Gastroesophageal sphincter (tissue), 4 donors: Measurements from ENCODE around the gene ADAMTS12. TPM values are rescaled to one million over a fixed set of nuclear protein-coding genes. Genes with fewer than 3 reads are reported as not detected.

Experiments used
- ATAC-seq: fragments of 150-250 bp; one replicate; pipeline ENCODE4 v1.9.1; 2016; ENCODE audit warnings: mild to moderate bottlenecking, moderate library complexity
- H3K27ac ChIP-seq, 4 donors: fragments of 200-600 bp; sonication (generic) in 3 of 4; 1 replicate in 3 of 4; 2 replicates in 1 of 4; pipeline ENCODE4 v1.5.1; 2016 to 2019
- H3K27me3 ChIP-seq: fragments of 200-600 bp; sonication (generic); one replicate; pipeline ENCODE4 v1.5.1; 2019
- H3K36me3 ChIP-seq, 2 donors: fragments of 200-600 bp; sonication (generic); one replicate each; pipeline ENCODE4 v1.5.1; 2019; ENCODE audit warnings: control low read depth in 1 of 2
- H3K4me1 ChIP-seq, 3 donors: fragments of 200-600 bp; sonication (generic); 1 replicate in 2 of 3; 2 replicates in 1 of 3; pipeline ENCODE4 v1.5.1; 2016 to 2019; ENCODE audit warnings: control low read depth in 2 of 3
- H3K4me3 ChIP-seq, 2 donors: fragments of 200-600 bp; sonication (generic); one replicate each; pipeline ENCODE4 v1.5.1; 2019; ENCODE audit warnings: mild to moderate bottlenecking in 1 of 2, moderate library complexity in 1 of 2
- H3K9me3 ChIP-seq, 3 donors: fragments of 200-600 bp; sonication (generic); one replicate each; pipeline ENCODE4 v1.5.1; 2017 to 2019; ENCODE audit warnings: control low read depth in 2 of 3
- EP300 ChIP-seq: sonication (generic); formaldehyde crosslinking; IDR thresholded peaks from one replicate; pipeline ENCODE4 v1.6.1; 2017; ENCODE audit warnings: antibody characterized with exemption, mild to moderate bottlenecking
- POLR2A ChIP-seq, 2 donors: fragments of 450-650 bp; IDR thresholded peaks; one replicate each; pipeline ENCODE4 v1.6.1; 2017; ENCODE audit warnings: antibody characterized with exemption in 2 of 2, mild to moderate bottlenecking in 2 of 2, moderate library complexity in 1 of 2
- POLR2AphosphoS5 ChIP-seq: sonication (generic); formaldehyde crosslinking; IDR thresholded peaks from one replicate; pipeline ENCODE4 v1.6.1; 2017; ENCODE audit warnings: antibody characterized with exemption
- WGBS, 2 donors: methylation state at CpG; one replicate each; pipeline ENCODE4 v1.1.5; 2018; ENCODE audit warnings: low coverage in 1 of 2; 5-methylcytosine and 5-hydroxymethylcytosine counted together
- total RNA-seq, 4 donors: library from RNA; depleted of rRNA; stranded (reverse); fragments of >200 nt; gene quantifications; one replicate each; pipeline ENCODE4 v1.1.0, GENCODE V29; 2016
- TF ChIP-seq, protein P1 (sequence below), 4 experiments: fragments of 200-600 bp in 2 of 4; fragments of 450-650 bp in 2 of 4; sonication (generic) in 1 of 4; IDR thresholded peaks; one replicate each; pipeline ENCODE4 v1.5.1; 2017 to 2019; ENCODE audit warnings: antibody characterized with exemption in 4 of 4, mild to moderate bottlenecking in 2 of 4, moderate library complexity in 2 of 4

The ADAMTS12 gene
- total RNA-seq, 4 donors from 2014 or later: 2.6 to 6.5 (median 5.2) TPM

DNA sequence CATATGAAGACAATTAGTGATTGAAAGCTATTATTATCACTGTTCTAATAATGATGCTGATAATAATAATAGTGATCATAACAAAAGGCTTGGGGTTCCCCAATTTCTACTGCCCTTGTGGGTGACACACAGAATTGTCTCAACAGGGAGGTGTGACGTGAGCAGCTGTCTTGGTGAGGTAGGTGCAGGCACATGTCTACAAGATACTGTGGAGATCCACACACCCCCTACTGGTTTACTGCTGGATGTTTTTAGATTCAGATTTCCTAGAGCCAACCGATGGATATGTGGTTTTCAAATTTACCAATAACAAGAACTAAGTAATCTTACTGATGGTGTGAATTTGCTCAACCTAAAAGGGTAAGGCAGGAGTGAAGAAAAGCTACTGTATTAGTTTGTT is 312.0 kb downstream of the ADAMTS12 start:
- Histone ChIP-seq H3K9me3 (no peaks in the 10 kb centered on the region), H3K36me3 (peaks cover 0 to 9% of the 10 kb centered on the region in 2 donors), H3K4me3 (no peak overlapping the region), H3K27me3 (no peaks in the 10 kb centered on the region), H3K4me1 (no peaks in the 10 kb centered on the region), H3K27ac (no peak overlapping the region)
- no peak for TF ChIP-seq POLR2A (IDR thresholded peaks at IDR 0.05)
- no peak for TF ChIP-seq POLR2AphosphoS5
- TF ChIP-seq, protein P1, sequence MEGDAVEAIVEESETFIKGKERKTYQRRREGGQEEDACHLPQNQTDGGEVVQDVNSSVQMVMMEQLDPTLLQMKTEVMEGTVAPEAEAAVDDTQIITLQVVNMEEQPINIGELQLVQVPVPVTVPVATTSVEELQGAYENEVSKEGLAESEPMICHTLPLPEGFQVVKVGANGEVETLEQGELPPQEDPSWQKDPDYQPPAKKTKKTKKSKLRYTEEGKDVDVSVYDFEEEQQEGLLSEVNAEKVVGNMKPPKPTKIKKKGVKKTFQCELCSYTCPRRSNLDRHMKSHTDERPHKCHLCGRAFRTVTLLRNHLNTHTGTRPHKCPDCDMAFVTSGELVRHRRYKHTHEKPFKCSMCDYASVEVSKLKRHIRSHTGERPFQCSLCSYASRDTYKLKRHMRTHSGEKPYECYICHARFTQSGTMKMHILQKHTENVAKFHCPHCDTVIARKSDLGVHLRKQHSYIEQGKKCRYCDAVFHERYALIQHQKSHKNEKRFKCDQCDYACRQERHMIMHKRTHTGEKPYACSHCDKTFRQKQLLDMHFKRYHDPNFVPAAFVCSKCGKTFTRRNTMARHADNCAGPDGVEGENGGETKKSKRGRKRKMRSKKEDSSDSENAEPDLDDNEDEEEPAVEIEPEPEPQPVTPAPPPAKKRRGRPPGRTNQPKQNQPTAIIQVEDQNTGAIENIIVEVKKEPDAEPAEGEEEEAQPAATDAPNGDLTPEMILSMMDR (IDR thresholded peaks at IDR 0.05): no peak
- TF ChIP-seq EP300: no peak
- WGBS, 2 donors: 75 to 95% methylated on average over 2 of the region's 2 CpGs
- ATAC-seq: no peak

GRCh38 chr5:33579152-33579551 is 312.6 kb downstream of the ADAMTS12 start:
- H3K9me3 ChIP-seq: no peaks in the 10 kb centered on the region
- no peak overlapping the region for H3K27ac ChIP-seq
- no peak overlapping the region for H3K4me3 ChIP-seq
- 37 to 46% methylated on average over 2 to 3 of the region's 3 CpGs for WGBS, 2 donors
- no peaks in the 10 kb centered on the region for H3K4me1 ChIP-seq
- H3K27me3 ChIP-seq: no peaks in the 10 kb centered on the region
- TF ChIP-seq EP300: no peak
- TF ChIP-seq POLR2A (IDR thresholded peaks at IDR 0.05): no peak
- no peak for TF ChIP-seq POLR2AphosphoS5
- TF ChIP-seq, protein P1 (IDR thresholded peaks at IDR 0.05): no peak
- ATAC-seq: no peak
- peaks cover 0 to 9% of the 10 kb centered on the region in 2 donors for H3K36me3 ChIP-seq

DNA sequence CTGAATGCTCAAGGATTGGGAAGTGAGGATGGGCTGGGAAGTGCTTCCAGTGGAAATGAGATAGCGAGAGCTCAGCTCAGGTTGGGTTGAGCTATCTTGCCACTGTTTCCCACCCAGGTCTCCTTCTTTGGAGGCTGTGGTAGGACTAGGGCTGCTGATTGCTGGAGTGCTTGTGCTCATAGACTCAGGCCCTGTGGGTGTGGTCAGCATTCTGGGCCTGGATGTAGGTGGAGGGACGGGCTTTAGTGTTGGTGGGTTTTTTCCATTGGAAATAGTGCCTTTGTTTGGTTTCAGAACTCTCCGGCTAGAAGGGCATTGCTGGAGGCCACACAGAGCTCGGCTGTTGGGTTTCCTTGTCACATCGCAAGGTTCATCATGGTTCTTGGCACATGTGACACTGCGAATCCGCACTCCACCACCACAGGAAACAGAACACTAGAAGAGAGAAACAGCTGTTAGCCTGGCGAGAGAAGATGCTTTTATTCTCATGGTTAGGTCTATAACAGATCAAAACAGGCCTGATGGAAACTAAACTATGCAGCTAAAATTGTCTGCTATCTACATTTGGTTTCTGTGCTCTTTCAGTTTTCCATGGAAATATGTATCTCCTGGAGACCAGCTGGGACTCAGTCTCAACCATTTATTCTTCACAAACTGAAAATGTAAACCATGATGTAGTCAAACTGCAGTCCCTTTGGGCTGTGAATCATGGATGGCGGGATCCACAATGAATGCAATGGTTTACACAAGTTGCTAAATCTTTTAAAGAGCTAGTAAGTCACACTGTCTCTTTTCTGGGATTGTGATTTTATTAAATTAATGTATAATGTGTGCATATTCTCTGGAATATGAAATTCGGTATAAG is 314.8 kb downstream of the ADAMTS12 start:
- ATAC-seq: no peak
- no peaks in the 10 kb centered on the region for H3K9me3 ChIP-seq
- peak overlapping the region in 1 of 4 donors; percentile 2 for H3K27ac ChIP-seq
- H3K27me3 ChIP-seq: no peaks in the 10 kb centered on the region
- 82 to 83% methylated on average over 6 to 10 of the region's 10 CpGs for WGBS, 2 donors
- H3K4me1 ChIP-seq: no peaks in the 10 kb centered on the region
- no peak overlapping the region for H3K4me3 ChIP-seq
- H3K36me3 ChIP-seq: peaks cover 0 to 9% of the 10 kb centered on the region in 2 donors
- no peak for TF ChIP-seq EP300
- TF ChIP-seq POLR2AphosphoS5: no peak
- TF ChIP-seq, protein P1 (IDR thresholded peaks at IDR 0.05): no peak
- no peak for TF ChIP-seq POLR2A (IDR thresholded peaks at IDR 0.05)

- peak overlapping the region in 2 of 4 donors; percentile 22 to 48 for H3K27ac ChIP-seq
- WGBS, 2 donors: 6 to 14% methylated on average over 1 to 2 of the region's 2 CpGs
- no peak overlapping the region for H3K4me3 ChIP-seq
- H3K4me1 ChIP-seq: peaks cover 0 to 25% (median 0%) of the 10 kb centered on the region in 3 donors
- H3K27me3 ChIP-seq: no peaks in the 10 kb centered on the region
- no peaks in the 10 kb centered on the region for H3K36me3 ChIP-seq
- ATAC-seq: peak; percentile 61
- TF ChIP-seq EP300: no peak
- peak; percentile 26 for TF ChIP-seq POLR2AphosphoS5
- H3K9me3 ChIP-seq: no peaks in the 10 kb centered on the region
These were observed 326.5 kb downstream of the ADAMTS12 start for GRCh38 chr5:33565324-33565723.

DNA sequence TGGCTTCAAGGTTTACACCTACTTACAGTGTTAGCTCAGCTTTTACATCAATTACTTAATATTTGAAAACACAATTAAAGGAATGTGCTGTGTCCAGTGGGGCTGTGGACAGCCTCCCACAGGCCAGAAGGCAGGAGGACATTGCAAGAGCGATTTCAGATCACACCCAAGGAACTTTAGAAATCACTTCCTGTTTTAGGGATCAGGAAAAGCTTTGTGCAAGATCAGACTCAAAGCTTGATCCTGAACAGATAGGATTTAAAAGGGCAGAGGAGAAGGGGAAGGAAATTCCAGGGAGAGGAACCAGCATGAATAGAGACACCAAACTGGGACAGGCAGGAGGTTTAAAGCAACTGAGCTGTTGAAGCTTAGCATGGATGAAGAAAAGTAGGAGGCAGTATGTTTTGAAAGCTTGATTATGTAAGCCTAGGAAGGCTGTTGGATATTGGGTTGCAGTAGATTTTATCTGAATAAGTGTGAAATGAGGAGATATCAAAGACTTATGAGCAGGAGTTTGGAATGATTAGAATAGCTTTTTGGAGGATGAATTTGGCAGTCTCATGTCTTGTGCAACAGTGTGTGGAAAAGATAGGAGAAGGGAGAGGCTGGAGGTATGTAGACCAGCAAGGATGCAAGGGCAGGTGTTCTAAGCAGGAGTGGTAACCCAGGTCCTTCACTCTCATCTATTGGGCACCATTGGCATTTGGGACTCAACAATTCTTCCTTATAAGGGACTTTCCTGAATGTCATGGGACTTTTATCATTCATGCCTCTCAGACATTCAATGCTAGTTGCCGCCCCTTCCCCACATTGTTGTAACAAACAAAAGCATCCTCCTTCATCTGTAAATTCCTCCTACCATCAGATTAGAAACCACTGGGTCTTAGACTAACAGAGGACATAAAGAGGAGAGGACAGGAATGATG is 327.5 kb downstream of the ADAMTS12 start:
- no peaks in the 10 kb centered on the region for H3K36me3 ChIP-seq
- TF ChIP-seq, protein P1 (IDR thresholded peaks at IDR 0.05): no peak
- TF ChIP-seq POLR2A (IDR thresholded peaks at IDR 0.05): no peak
- TF ChIP-seq POLR2AphosphoS5: no peak
- TF ChIP-seq EP300: no peak
- H3K27me3 ChIP-seq: no peaks in the 10 kb centered on the region
- H3K4me3 ChIP-seq: no peak overlapping the region
- H3K4me1 ChIP-seq: peaks cover 0 to 26% (median 0%) of the 10 kb centered on the region in 3 donors
- WGBS, 2 donors: 42 to 67% methylated on average over 1 of the region's 2 CpGs
- H3K27ac ChIP-seq: peak overlapping the region in 2 of 4 donors; percentile 47 to 48
- ATAC-seq: peak; percentile 20
- H3K9me3 ChIP-seq: no peaks in the 10 kb centered on the region
